ENCODE results near the gene DDX5. TPM values are rescaled to one million over a fixed set of nuclear protein-coding genes. Genes with fewer than 3 reads are reported as not detected.

The DDX5 gene
- polyA plus RNA-seq (ENCODE audit: insufficient read length in 4 of 4): 100 to 1,000 TPM; 770 to 979 (median 843) TPM

DNA sequence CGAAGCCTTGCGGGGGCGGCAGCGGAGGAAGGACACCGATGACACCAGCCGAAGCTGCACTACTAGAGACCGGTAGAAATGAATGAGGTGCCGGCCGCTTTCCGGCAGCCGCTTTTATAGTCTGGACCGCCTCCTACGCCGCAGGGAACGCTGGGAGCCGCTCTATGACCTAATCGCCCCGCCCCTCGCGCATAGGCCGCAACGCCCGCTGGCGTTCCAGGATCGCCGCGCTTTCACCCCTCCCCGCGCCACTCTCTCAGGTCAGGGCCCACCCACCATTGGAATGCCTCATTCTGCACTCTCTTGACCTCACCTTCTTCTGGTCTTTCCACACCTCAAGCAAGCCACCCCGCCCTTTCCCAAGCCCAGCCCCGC is at the start of gene DDX5:
DDX5 (minus strand) TSS at position 89 of the 375 bp plus-strand sequence. CDS start 170 bp downstream, outside the sequence.
- peak; percentile 91 to 97 (median 93) for DNase-seq (ENCODE audit: low read depth in 4 of 4, low spot score in 3 of 4)

DNA sequence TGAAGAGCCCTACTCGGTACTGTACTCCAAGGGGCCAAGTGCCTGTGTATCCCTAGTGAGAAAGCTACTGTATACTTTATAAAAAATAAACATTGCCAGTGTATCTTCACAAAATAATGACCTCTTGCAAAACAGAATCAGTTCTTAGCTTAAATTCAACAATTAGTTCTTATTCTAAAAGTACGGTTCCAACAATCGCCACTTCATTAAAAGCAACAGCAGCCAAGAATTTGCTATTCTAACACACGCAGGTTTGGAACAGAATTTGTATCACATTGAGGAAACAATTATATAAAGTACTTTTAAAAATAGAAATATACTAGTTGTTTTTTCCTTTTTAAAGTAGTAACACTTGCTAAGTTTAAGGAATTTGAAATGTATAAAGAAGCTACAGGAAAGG is 49.2 kb upstream of the DDX5 start:
- DNase-seq (ENCODE audit: low read depth in 4 of 4, low spot score in 3 of 4): no peak

DNA sequence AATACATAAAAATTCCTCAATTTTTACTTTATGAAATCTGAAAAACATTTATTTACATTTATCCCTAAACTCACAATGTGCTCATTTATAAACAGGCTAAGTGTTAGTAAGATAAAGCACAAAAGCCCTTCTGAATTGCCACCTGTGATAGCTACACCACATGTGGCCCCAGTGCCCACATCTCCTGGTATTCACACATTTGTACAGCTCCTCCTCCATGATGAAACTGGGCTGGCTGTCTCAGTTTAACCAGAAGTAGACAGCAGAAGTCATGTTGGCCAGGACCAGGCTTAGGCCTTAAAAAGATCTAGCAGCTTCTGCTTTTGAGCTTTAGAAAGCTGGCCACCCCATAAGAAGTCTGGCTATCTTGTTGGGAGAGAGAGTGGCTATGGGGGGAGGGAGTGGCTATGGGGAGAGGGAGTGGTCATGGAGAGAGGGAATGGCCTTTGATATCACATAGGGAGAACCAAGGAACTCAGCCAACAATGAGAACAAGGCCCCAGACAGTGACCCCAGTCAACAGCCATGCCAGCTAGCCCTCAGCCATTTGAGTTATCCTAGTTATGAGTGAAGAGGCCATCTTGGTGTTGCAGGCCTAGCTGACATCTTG is 48.0 kb upstream of the DDX5 start:
- no peak for DNase-seq (ENCODE audit: low read depth in 4 of 4, low spot score in 3 of 4)

DNA sequence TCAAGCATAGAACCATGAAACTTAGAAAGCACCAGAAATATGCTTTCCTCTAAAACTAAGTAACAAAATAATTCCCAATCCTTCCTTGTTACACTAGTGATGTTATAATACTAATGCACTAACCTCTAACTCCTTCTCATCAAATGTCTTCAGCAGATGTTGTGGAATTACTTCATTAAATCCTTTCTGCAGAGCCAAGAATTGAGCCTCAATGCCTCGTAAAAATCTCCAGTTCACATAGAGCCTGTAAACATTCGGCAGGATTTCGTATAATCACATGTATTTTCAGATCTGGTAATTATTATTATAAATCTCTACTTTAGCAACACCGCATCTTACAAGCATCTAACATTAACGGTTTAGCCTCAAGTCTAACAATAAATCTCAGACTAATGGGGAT is 45.4 kb upstream of the DDX5 start:
- DNase-seq (ENCODE audit: low read depth in 4 of 4, low spot score in 3 of 4): no peak

DNA sequence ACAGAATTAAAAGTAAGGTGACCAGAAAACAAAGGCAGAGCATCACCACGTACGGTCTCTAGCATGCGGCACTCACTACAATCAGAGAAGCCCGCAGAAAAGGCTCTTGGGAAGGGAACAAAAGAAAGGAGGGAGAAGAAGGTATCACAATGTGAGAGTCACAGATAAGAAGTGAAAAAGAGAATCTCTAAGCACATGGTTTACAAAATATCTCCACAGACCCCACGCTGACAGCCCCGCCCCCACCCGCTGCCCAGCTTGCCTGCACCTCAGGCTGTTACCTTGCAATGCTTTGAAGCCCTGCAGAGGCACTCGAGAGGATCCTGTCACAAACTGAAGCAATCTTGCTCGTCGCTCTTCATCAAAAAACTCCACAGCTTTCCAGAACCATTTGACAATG is 41.2 kb upstream of the DDX5 start:
- DNase-seq (ENCODE audit: low read depth in 4 of 4, low spot score in 3 of 4): no peak

DNA sequence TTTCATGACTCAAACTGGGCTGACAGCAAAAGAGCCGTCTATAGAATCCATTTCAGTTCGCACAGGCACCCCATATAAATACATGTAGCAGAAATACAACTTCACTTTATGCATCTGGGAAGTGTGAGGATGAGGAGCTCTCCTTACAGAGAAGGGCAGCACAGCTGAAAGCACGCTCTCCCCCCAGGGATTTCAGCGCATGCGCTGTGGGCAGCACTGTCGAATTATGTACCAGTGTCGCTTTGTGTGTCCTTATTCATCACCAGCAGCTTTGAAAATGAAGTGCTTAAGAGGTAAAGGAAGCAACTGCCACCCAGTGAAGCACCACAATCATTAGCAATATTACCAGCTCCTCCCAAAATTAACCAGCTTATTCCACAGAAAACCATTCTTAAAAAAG is 40.6 kb upstream of the DDX5 start:
- no peak for DNase-seq (ENCODE audit: low read depth in 4 of 4, low spot score in 3 of 4)

DNA sequence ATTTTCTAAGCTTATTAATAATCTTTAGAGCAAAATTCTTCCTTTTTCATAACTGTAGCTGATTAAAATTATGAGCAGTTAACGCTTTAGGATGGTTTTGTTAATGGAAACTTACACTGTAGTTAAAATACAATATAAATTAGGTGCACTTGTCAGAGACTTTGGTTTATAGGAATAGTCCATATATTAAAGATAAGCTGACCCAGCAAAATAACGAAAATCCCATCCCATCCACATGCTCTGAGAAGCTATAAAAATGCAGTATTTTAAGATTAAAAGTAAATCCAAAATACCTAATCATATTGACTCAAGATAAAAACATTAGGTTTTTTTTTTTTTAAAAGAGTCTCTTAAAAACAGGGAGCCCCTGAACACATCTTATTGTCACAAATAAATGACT is 38.7 kb upstream of the DDX5 start:
- no peak for DNase-seq (ENCODE audit: low read depth in 4 of 4, low spot score in 3 of 4)

DNA sequence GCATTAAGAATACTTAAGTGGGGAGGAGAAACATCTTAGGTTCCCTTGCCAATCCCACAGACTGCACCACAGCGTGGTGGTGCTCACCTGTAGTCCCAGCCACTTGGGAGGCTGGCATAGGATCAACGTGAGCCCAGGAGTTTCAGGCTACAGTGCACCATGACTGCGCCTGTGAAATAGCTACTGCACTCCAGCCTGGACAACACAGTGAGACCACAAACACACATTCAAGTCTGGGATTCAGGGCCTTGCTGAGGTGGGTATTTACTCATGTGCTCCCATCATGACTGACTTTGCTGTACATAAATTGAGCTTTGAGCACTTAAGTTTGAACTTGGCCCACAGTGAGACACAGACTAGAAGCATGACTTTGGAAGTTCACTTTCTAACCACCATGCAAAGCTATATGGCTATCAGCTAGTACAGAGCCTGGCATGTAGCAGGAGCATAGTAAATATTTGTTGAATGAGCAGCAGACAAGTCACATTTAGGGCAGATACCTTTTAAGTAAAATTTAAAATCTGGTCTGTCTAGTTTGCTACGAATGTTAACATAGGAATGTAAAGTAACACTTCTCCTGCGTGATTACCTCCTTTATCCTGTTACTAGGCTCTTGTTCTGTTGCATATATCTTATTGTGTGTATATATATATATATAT is 34.2 kb upstream of the DDX5 start:
- DNase-seq (ENCODE audit: low read depth in 4 of 4, low spot score in 3 of 4): no peak

DNA sequence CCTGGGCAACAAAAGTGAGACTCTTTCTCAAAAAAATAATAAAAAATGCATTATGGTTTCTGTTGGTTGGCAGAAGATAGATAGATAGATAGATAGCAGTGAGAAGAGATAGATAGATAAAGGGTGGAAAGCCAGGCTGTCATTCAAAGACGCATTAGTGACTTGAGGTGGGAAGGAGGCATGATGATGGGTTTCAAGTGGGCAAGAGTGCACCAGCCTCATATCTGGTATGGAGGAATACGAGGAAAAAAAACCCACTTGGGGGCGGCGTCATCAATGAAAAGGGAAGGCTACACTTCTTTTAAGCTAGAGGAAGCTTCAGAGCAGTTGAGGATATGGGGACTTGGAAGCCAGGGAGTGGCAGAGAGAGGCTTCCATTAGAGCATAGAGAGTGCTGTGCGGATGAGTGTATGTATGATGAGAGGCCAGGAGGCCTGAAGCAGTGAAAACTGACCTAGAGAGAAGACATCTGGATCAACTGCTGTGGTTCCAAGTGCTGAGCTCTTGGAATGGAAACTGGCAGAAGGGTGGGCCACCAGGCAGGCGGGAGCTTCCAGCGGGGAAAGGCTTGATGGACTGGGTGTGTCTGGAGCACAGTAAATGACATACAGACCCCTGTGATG is 32.5 kb upstream of the DDX5 start:
- DNase-seq (ENCODE audit: low read depth in 4 of 4, low spot score in 3 of 4): no peak

DNA sequence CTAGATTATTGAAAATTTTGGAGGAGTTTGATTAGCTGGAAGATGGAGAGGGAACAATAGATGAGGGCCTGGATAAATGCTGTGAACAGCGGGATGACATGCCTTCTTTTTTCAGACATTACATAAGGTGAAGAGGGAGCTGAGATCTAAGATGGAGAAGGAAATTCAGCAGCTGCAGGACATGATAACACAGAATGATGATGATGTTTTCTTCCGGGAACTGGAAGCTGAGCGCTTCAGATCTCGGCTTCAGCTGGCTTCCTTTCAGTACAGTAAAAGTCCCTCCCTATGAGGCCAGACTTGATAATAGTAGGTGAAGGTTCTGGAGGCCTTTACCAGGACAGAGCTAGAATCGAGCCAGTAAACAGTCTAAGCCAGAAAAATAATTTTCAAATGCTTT is 31.4 kb upstream of the DDX5 start:
- no peak for DNase-seq (ENCODE audit: low read depth in 4 of 4, low spot score in 3 of 4)

DNA sequence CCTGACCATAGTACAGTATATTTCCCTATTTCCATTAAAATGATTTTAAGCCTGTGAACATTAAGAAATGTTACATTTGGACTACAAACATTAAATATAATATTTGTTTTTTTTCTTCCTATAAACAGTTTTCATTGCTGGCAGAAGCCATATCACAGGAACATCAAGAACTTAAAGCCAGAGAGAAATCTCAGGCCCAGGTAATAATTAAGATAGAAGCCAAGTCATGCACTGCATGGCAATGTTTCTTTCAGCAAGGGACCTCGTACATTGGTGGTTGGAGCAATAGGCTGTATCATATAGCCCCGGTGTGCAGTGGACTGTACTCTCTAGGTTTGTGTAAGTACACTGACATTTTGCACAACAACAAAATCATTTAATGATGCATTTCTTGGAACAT is 30.8 kb upstream of the DDX5 start:
- DNase-seq (ENCODE audit: low read depth in 4 of 4, low spot score in 3 of 4): no peak

DNA sequence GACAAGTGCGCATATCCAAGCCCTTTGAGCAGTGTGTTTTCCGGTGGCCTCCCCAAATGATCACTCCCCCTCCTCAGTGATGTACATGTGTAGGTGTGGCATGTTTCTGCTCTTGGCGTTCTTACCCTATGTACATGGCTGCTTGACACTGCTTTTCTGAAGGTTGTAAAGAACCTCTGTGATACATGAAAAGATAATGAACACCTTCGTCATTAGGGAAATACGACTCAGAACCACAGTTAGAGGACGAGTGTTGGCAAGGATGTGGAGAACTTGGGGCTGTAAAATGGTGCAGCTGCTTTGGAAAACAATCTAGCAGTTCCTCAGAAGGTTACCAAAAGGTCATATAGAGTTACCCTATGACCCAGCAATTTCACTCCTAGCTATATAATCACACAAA is 29.3 kb upstream of the DDX5 start:
- no peak for DNase-seq (ENCODE audit: low read depth in 4 of 4, low spot score in 3 of 4)

DNA sequence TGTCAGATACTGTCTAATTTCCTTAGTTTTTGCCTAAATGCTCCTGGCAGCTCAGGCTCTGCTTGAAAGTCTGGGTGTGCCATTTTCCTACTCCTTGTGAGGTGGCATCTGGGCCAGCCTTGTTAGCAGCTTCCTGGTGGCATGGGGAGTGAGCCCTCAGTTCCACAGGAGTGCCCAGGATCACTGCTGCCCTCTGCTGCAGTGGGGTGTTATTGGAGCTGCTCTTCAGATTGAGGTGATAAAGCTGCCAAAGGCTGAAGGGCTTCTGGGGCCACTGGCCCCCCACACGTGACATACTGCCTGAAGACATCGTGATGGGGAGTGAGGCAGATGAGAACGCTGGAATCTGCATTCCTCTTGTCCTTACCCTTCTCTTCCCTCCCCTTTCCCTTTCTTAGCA is 28.1 kb upstream of the DDX5 start:
- DNase-seq (ENCODE audit: low read depth in 4 of 4, low spot score in 3 of 4): no peak

DNA sequence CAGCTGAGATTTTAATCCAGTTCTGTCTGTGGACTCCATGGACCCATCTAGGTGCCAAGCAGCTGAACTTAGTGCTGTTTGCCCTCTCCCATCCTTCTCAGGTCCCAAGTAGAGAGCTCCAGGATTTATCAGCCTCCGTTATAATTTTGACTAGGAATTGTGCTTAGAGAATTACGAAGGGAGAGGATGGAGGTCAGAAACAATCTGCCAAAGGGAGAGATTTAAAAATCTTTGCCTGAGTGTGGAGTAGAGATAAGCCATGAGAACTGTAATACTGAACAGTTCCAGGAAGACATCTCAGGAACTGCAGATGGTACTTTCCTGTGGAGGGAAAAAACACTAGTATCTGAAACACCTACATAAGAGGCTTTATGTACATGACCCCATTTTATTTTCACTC is 27.7 kb upstream of the DDX5 start:
- no peak for DNase-seq (ENCODE audit: low read depth in 4 of 4, low spot score in 3 of 4)

DNA sequence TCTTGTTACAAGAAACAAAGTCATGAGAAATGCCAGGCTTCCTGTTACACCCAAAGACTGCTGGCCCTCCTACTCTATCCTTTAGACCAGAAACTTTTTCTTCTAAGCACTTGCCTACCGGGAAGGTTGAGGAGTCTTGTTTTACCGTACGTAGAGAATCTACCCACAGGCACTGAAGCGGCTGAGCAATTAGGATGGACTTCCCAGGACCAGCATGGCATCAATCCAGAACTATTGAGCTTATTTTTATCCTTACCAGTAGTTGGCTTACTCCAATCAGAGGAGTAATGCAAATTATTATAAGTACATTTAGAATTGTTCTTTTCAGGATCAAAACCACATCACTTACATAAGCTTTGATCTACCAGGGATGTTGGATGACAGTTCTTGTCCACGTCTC is 26.3 kb upstream of the DDX5 start:
- no peak for DNase-seq (ENCODE audit: low read depth in 4 of 4, low spot score in 3 of 4)

DNA sequence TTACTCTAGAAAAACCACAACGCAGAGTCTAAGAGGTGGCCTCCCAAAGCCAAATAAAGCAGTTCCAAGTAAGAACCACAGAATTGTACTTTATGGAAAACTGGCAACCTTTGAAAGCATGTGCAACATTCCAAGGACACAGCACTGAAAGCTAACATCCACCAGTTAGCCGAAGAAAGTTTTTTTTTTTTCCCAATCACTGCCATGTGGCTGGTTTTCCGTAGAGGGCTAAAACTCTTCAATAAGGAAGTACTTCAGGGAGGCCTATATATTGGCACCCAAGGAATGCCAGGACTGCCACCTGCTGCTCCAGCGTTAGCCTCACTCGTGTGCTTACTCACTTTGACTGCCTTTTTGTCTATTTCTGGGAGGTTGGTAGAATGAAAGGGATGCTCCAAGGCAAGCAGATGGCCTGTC is 25.9 kb upstream of the DDX5 start:
- no peak for DNase-seq (ENCODE audit: low read depth in 4 of 4, low spot score in 3 of 4)

DNA sequence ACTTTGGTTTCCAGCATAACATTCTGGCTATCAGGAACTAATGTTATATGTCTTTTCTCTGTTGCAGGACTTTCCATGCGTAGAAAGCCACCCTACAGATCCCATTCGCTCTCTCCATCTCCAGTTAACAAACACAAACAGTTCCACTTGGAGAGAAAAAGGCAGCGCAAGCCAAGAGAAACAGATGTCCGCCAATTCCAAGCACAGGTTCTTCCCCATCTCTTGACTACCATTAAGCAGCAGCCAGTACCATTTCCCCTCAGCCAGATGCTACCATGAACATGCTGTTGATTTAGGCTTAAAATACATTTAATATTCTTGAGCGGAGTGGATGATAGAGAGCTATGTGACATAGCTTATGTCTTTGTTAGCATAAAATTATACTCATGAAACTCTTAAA is 23.1 kb upstream of the DDX5 start:
- DNase-seq (ENCODE audit: low read depth in 4 of 4, low spot score in 3 of 4): no peak

DNA sequence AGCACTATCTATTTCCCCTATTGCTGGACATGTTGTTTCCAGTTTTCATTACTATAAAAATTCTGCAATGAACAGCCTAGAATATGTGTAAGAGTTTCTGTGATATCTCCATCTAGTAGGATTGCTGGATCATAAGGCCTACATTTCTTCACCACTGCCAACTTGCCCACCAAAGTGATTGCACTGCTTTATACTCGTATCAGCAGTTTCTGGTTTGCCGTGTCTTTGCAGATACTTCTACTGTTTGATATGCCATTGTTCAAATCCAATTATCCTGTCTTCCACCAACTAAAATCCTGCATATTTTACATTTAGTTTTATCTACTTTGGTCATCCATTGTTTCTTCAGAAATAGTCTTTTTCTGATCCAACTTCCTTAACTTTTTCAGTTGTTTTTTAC is 21.8 kb upstream of the DDX5 start:
- DNase-seq (ENCODE audit: low read depth in 4 of 4, low spot score in 3 of 4): no peak

DNA sequence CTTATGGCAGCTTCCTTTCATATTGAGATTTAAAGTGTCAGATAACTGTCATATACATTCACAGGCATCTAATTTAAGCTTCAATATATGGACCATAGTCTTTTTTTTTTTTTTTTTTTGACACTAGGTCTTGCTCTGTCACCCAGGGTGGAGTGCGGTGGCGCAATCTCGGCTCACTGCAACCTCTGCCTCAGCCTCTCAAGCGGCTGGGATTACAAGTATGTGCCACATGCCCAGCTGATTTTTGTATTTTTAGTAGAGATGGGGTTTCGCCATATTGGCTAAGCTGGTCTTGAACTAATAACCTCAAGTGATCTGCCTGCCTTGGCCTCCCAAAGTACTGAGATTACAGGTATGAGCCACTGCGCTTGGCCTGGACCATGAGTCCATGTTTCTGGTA is 14.3 kb upstream of the DDX5 start:
- DNase-seq (ENCODE audit: low read depth in 4 of 4, low spot score in 3 of 4): no peak

DNA sequence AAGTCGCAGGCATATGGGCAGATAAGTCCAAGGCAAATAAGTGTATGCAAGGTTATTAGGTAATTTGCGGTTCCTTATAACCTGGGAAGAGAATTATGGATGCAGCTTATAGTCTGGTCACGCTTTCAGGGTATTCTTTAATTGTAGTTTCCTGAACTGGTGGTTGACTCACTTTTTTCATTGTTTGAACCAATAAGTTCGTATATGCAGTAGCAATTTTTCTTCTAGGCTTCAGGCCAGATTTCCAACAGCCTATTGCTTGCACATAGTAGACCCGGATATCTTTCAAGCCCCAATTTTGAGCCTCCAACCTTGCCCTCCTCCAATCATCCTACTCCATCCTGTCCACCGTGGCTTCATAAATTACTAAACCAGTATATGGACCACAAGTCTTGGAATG is 13.5 kb upstream of the DDX5 start:
- no peak for DNase-seq (ENCODE audit: low read depth in 4 of 4, low spot score in 3 of 4)

DNA sequence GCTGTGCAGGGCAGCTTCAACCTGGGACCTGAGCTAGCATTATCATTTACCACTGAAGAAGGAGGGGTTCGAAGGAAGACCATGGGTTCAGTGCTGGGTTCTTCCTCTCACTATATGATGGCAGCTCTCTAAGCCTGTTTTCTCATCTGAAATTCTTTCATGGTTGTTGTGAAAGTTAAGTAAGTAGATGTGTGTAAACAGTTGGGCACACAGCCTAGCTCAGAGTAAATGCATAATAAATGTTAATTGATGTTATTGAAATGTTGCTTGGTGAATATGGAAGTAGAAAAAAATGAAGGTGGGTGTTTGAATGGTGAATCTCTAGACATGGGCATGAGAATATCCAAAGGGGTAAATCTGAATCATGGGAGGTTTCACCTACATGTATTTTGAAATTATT is 9.7 kb upstream of the DDX5 start:
- no peak for DNase-seq (ENCODE audit: low read depth in 4 of 4, low spot score in 3 of 4)

DNA sequence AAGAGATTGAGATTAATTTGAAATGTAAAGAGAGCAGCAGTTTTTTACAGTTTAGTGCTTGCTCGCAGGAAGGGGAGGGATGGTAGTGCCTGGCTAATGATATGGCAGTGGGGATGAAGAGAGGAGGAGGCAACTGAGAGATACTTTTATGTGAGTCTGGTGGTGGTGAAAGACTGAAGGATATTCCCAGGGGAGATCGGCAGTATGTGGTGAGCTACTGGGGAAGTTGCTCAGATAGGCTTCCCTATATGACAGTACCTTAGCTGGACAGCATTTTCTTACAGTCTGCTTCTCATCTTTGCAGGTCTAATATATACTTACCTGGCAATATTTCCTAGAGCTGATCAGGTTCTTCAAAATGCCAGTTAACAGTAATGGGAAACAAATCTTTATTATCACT is 9.3 kb upstream of the DDX5 start:
- DNase-seq (ENCODE audit: low read depth in 4 of 4, low spot score in 3 of 4): no peak
